Measurements from ENCODE around the gene CCSAP.

- TF ChIP-seq CTCF (IDR thresholded peaks at IDR 0.05; ENCODE audit: low read depth, low read length): no peak
- no peak for TF ChIP-seq POLR2A (IDR thresholded peaks at IDR 0.05; ENCODE audit: extremely low read depth, insufficient read length)
Measured at GRCh38 chr1:229349463-229350385, 6.9 kb upstream of the CCSAP start.

All from NB4 (cell line).